Stimulated activated CD8-positive, alpha-beta memory T cell treated with anti-CD3 and anti-CD28 coated beads, Interleukin-4, amount 100 ng/mL, for 48 hours (primary cell): ENCODE data around the gene SALL3.

Experiments used
- DNase-seq: peaks from one replicate; pipeline ENCODE4 v3.0.0-alpha.2; 2020

Gene SALL3

GRCh38 chr18:79007440-79007839 lies 27.8 kb downstream of the SALL3 start:
- no peak for DNase-seq

DNA sequence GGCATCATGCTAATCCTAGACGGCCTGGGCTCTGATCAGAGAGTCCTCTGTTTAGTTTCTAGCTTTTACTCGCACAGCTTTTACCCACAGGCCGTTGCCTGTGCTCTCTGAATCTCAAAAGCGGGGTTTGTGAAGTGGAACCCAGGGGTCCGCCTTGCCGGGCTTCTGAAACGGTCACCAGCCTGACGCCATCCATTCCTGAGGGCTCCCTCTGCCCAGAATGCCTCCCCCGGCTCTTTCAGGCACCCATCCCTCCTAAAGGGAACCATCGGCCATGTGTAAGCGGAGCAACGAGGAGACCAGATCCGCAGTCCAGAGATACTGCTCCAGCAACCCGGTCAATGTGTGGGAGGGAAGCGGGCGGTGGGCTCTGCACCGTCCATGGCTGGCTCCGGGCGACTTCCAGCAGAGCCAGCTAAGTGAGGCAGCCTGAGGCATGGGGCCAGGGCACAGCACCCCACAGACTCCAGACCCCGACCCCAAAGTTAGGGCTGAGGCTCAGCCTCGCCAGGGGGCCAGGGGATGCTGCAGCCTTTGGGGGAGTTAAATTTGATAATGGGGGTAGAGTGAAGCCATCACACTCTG lies 28.8 kb downstream of the SALL3 start:
- no peak for DNase-seq

- DNase-seq, result no peak
Observed at GRCh38 chr18:79010802-79011201, 31.2 kb downstream of the SALL3 start.

DNA sequence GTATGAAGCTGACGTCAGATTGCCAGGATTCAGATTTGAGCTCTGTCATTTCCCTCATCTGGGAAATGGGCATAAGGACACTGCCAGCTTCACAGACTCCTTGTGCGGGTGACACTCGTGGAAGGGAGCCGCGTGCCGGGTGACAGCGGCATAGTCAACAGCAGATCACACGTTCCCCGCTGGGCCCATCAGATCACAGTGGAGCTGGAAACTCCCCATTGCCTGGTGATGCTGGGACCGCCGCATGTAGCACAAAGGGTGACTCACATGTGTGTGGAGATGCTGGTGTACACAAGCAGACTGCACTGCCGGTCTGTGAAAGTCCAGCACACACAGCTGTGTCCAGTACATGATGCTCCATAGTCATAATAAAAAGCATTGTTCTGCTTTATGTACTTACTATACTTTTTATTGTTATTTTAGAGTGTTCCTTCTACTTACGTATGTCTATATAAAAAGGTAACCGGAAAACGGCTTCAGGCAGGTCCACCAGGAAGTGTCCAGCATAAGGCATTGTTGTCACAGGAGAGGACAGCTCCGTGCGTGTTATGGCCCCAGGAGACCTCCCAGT lies 31.8 kb downstream of the SALL3 start:
- DNase-seq, result no peak

GRCh38 chr18:79013869-79014268 lies 34.3 kb downstream of the SALL3 start:
- DNase-seq, result no peak

DNA sequence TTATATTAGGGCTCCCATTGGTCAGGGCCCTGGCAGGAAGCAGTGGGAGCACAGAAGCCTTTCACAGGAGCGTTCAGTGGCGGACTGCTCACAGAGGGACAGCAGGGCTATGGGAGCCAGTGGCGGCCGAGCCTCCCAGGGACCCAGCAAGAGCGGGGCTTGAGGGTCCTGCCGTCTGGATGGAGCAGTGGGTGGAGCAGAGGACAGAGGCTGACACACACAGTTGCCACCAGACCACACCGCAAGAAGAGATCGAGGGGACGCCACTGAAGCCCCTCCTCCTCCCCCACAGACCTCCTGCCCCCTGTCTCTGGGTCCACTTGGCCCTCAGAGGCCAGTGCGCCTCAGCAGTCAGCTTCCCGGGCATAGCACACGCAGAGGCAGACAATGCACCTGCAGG lies 39.3 kb downstream of the SALL3 start:
- no peak for DNase-seq

DNA sequence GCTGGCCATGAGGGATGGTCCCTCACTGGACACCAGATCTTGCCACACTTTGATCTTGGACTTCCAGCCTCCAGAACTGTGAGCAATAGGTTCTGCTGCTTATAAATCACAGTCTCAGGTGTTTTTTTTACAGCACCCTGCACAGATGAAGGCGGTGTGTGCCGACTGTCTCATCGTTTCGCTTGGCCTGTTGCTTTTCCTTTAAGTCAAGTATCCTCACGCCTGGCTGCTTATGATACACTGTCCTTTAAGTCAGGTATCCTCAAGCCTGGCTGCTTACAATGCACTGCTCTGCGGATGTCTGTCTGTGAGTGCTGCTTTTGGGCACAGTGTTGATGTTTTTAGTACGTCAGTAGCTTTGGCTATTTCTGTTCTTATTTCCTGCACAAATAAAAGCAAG lies 40.3 kb downstream of the SALL3 start:
- no peak for DNase-seq

DNA sequence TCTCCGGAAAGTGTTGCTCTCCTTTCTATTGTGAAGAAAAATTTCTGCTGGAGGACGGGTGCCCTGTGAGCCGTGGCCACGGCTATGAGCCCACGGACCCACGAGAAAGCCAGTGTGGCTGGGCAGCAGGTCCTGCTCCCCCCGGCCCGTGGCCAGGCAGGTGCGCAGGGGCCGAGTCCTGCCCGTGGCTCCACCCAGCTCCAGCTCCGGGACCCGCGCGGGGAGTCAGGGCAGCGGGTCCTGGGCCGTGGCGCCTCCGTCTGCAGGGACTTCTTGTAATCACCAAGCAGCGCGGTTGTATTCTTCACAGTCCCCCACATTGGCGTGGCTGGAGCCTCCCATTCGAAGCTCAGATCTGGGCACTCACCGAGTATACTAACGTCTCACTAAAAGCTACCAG lies 43.0 kb downstream of the SALL3 start:
- no peak for DNase-seq

DNA sequence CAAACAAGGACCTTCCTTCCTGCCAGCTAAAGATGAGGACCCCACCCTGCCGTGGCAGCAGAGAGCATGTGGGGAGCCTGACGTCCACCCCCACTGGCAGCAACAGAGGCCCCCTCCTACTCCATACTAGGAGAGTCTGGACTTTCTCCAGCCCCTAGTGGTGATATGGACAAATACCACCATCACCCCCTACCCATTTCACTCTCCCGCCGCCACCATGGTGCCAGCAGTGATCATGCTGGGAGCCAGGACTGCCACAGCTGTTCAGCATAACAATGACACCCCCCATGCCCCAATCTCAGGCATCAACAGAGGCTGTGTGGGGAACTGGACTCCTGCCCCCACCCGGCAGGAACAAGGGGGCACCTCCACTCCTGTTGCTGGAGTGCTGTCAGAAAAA lies 46.9 kb downstream of the SALL3 start:
- no peak for DNase-seq

DNA sequence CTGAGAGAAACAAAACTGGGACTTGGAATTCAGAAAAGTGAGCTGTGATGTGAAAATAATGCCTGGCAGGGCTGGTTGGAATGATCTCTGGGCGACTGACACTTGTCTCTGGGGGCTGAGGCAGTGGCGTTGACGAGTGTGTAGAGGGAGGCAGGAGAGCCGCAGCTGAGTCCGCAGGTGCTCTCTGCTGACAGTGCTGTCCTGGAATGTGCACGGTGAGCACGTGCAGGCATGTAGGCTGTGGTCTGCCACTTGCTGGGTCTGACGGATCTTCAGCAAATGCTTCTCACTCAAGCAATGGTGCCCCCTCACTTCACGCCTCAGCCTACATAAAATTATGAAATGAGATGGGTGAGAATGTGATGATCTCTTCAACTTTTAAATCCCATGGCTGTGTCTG lies 51.1 kb downstream of the SALL3 start:
- no peak for DNase-seq

DNA sequence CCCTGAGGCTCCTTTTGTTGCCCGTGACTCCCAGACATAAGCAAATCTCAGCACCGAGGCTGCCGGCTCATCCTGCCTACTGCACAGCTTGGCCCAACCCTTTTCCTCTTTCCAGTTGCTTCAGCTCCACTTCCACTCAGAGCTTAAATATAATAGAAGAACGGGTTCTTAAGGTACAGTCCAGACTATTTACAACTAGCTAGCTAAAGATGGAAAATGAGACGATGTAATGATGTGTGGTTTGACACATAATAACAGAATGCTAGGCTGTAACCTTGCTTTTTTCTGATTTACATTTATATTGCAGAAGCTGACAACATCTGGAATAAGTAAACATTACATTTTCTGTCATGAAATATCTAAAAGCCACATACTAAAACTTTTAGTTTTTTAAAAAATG lies 62.7 kb downstream of the SALL3 start:
- no peak for DNase-seq

DNA sequence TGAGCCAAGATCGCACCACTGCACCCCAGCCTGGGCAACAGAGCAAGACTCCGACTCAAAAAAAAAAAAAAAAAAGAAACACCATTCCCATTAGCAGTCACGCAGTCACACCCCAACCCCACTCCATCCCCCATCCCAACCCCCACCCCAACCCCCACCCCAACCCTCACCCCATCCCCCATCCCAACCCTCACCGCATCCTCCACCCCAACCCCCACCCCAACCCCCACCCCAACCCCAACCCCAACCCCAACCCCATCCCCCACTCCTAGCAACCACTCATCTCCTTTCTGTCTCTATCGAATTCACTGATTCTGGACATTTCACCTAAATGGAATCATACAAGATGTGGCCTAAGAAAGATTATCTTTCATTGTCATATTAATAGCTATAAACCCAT lies 63.7 kb downstream of the SALL3 start:
- no peak for DNase-seq

- DNase-seq, result no peak
Observed at GRCh38 chr18:79046522-79046921, 66.9 kb downstream of the SALL3 start.

GRCh38 chr18:79047556-79048244 lies 68.1 kb downstream of the SALL3 start:
- no peak for DNase-seq

- no peak for DNase-seq
Observed at GRCh38 chr18:79048245-79048632, 68.6 kb downstream of the SALL3 start.

DNA sequence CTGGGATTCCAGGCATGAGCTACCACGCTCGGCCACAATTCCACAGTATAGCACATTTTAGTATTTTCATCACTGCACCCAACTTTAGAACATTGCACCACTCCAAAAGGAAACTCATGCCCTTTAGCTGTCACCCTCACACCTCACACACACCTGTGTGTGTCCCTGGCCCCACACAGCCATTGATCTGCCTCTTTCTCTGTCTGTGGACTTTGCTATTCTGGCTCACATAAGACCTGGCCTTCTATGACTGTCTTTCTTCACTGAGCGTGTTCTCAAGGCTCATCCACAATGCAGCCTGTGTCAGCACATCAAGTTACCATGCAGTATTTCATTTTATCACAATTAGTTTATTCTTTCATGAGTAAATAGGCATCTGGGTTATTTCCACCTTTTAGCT lies 69.9 kb downstream of the SALL3 start:
- DNase-seq, result no peak
